ENCODE measurements around the gene PCDHA6. TPM values are rescaled to one million over a fixed set of nuclear protein-coding genes. Genes with fewer than 3 reads are reported as not detected.
A peak's percentile ranks its signal among the peaks of the same experiment; 100 is the strongest.

PCDHA6 gene
- total RNA-seq, 1 experiment from 2014 or later, result 2.4 TPM

DNA sequence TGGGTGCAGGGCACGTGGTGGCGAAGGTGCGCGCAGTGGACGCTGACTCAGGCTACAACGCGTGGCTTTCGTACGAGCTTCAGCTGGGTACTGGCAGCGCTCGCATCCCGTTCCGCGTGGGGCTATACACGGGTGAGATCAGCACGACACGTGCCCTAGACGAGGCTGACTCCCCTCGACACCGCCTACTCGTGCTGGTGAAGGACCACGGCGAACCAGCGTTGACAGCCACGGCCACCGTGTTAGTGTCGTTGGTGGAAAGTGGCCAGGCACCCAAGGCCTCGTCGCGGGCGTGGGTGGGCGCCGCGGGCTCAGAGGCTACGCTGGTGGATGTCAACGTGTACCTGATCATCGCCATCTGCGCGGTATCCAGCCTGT lies 31.1 kb upstream of the PCDHA6 start (continued):
- no peak for TF ChIP-seq NR3C1 (CRISPR knock-in tag; conservative IDR thresholded peaks at IDR 0.05; ENCODE audit: low read depth)
- TF ChIP-seq, protein P1, sequence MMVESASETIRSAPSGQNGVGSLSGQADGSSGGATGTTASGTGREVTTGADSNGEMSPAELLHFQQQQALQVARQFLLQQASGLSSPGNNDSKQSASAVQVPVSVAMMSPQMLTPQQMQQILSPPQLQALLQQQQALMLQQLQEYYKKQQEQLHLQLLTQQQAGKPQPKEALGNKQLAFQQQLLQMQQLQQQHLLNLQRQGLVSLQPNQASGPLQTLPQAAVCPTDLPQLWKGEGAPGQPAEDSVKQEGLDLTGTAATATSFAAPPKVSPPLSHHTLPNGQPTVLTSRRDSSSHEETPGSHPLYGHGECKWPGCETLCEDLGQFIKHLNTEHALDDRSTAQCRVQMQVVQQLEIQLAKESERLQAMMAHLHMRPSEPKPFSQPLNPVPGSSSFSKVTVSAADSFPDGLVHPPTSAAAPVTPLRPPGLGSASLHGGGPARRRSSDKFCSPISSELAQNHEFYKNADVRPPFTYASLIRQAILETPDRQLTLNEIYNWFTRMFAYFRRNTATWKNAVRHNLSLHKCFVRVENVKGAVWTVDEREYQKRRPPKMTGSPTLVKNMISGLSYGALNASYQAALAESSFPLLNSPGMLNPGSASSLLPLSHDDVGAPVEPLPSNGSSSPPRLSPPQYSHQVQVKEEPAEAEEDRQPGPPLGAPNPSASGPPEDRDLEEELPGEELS (CRISPR knock-in tag; IDR thresholded peaks at IDR 0.05), result no peak

DNA sequence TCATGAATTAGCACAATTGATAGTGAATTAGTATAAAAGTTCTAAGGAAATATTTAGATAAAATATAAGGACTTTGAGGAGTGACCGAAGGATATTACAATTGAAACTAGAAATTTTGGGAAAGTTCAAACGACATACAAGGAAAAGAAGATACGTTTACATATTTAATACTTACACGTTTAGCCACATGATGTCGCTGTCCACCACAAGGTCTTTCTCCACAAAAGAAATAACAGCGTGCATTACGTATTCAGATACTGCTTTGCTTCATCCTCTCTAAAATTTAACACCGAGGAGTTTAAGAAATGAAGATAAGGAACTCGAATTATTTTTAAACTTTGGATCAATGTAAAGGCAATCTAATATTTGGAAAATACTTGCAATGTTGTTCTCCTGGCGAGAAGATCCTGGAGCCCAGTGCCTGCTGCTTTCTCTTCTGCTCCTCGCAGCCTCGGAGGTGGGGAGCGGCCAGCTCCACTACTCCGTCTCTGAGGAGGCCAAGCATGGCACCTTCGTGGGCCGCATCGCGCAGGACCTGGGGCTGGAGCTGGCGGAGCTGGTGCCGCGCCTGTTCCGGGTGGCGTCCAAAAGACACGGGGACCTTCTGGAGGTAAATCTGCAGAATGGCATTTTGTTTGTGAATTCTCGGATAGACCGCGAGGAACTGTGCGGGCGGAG lies 26.8 kb upstream of the PCDHA6 start, which contains the start of gene PCDHA3:
Gene PCDHA3, plus strand, starts transcription at position 242 of the 678 bp plus-strand sequence.
- TF ChIP-seq, protein P2, sequence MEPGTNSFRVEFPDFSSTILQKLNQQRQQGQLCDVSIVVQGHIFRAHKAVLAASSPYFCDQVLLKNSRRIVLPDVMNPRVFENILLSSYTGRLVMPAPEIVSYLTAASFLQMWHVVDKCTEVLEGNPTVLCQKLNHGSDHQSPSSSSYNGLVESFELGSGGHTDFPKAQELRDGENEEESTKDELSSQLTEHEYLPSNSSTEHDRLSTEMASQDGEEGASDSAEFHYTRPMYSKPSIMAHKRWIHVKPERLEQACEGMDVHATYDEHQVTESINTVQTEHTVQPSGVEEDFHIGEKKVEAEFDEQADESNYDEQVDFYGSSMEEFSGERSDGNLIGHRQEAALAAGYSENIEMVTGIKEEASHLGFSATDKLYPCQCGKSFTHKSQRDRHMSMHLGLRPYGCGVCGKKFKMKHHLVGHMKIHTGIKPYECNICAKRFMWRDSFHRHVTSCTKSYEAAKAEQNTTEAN (CRISPR knock-in tag; IDR thresholded peaks at IDR 0.05), result no peak
- no peak for TF ChIP-seq ETV6 (CRISPR knock-in tag; IDR thresholded peaks at IDR 0.05)
- TF ChIP-seq, protein P3, sequence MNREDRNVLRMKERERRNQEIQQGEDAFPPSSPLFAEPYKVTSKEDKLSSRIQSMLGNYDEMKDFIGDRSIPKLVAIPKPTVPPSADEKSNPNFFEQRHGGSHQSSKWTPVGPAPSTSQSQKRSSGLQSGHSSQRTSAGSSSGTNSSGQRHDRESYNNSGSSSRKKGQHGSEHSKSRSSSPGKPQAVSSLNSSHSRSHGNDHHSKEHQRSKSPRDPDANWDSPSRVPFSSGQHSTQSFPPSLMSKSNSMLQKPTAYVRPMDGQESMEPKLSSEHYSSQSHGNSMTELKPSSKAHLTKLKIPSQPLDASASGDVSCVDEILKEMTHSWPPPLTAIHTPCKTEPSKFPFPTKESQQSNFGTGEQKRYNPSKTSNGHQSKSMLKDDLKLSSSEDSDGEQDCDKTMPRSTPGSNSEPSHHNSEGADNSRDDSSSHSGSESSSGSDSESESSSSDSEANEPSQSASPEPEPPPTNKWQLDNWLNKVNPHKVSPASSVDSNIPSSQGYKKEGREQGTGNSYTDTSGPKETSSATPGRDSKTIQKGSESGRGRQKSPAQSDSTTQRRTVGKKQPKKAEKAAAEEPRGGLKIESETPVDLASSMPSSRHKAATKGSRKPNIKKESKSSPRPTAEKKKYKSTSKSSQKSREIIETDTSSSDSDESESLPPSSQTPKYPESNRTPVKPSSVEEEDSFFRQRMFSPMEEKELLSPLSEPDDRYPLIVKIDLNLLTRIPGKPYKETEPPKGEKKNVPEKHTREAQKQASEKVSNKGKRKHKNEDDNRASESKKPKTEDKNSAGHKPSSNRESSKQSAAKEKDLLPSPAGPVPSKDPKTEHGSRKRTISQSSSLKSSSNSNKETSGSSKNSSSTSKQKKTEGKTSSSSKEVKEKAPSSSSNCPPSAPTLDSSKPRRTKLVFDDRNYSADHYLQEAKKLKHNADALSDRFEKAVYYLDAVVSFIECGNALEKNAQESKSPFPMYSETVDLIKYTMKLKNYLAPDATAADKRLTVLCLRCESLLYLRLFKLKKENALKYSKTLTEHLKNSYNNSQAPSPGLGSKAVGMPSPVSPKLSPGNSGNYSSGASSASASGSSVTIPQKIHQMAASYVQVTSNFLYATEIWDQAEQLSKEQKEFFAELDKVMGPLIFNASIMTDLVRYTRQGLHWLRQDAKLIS (CRISPR knock-in tag; IDR thresholded peaks at IDR 0.05; ENCODE audit: borderline replicate concordance), result no peak
- no peak for TF ChIP-seq SP1 (CRISPR knock-in tag; conservative IDR thresholded peaks at IDR 0.05)
- TF ChIP-seq, protein P4, sequence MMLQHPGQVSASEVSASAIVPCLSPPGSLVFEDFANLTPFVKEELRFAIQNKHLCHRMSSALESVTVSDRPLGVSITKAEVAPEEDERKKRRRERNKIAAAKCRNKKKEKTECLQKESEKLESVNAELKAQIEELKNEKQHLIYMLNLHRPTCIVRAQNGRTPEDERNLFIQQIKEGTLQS (CRISPR knock-in tag; conservative IDR thresholded peaks at IDR 0.05), result no peak
- TF ChIP-seq, protein P5, sequence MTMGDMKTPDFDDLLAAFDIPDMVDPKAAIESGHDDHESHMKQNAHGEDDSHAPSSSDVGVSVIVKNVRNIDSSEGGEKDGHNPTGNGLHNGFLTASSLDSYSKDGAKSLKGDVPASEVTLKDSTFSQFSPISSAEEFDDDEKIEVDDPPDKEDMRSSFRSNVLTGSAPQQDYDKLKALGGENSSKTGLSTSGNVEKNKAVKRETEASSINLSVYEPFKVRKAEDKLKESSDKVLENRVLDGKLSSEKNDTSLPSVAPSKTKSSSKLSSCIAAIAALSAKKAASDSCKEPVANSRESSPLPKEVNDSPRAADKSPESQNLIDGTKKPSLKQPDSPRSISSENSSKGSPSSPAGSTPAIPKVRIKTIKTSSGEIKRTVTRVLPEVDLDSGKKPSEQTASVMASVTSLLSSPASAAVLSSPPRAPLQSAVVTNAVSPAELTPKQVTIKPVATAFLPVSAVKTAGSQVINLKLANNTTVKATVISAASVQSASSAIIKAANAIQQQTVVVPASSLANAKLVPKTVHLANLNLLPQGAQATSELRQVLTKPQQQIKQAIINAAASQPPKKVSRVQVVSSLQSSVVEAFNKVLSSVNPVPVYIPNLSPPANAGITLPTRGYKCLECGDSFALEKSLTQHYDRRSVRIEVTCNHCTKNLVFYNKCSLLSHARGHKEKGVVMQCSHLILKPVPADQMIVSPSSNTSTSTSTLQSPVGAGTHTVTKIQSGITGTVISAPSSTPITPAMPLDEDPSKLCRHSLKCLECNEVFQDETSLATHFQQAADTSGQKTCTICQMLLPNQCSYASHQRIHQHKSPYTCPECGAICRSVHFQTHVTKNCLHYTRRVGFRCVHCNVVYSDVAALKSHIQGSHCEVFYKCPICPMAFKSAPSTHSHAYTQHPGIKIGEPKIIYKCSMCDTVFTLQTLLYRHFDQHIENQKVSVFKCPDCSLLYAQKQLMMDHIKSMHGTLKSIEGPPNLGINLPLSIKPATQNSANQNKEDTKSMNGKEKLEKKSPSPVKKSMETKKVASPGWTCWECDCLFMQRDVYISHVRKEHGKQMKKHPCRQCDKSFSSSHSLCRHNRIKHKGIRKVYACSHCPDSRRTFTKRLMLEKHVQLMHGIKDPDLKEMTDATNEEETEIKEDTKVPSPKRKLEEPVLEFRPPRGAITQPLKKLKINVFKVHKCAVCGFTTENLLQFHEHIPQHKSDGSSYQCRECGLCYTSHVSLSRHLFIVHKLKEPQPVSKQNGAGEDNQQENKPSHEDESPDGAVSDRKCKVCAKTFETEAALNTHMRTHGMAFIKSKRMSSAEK (CRISPR knock-in tag; IDR thresholded peaks at IDR 0.05; ENCODE audit: borderline replicate concordance), result no peak
- TF ChIP-seq ZBTB21 (CRISPR knock-in tag; IDR thresholded peaks at IDR 0.05; ENCODE audit: borderline replicate concordance), result no peak
- no peak for TF ChIP-seq ZNF232 (CRISPR knock-in tag; IDR thresholded peaks at IDR 0.05)
- TF ChIP-seq, protein P6, sequence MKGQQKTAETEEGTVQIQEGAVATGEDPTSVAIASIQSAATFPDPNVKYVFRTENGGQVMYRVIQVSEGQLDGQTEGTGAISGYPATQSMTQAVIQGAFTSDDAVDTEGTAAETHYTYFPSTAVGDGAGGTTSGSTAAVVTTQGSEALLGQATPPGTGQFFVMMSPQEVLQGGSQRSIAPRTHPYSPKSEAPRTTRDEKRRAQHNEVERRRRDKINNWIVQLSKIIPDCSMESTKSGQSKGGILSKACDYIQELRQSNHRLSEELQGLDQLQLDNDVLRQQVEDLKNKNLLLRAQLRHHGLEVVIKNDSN (CRISPR knock-in tag; IDR thresholded peaks at IDR 0.05), result no peak
- TF ChIP-seq, protein P7, sequence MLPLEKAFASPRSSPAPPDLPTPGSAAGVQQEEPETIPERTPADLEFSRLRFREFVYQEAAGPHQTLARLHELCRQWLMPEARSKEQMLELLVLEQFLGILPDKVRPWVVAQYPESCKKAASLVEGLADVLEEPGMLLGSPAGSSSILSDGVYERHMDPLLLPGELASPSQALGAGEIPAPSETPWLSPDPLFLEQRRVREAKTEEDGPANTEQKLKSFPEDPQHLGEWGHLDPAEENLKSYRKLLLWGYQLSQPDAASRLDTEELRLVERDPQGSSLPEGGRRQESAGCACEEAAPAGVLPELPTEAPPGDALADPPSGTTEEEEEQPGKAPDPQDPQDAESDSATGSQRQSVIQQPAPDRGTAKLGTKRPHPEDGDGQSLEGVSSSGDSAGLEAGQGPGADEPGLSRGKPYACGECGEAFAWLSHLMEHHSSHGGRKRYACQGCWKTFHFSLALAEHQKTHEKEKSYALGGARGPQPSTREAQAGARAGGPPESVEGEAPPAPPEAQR (CRISPR knock-in tag; IDR thresholded peaks at IDR 0.05), result no peak
- TF ChIP-seq NR3C1 (CRISPR knock-in tag; conservative IDR thresholded peaks at IDR 0.05; ENCODE audit: low read depth), result no peak
- no peak for TF ChIP-seq NFE2L1 (CRISPR knock-in tag; IDR thresholded peaks at IDR 0.05)
- no peak for TF ChIP-seq ATF1 (CRISPR knock-in tag; IDR thresholded peaks at IDR 0.05)
- TF ChIP-seq, protein P8, sequence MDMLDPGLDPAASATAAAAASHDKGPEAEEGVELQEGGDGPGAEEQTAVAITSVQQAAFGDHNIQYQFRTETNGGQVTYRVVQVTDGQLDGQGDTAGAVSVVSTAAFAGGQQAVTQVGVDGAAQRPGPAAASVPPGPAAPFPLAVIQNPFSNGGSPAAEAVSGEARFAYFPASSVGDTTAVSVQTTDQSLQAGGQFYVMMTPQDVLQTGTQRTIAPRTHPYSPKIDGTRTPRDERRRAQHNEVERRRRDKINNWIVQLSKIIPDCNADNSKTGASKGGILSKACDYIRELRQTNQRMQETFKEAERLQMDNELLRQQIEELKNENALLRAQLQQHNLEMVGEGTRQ (CRISPR knock-in tag; IDR thresholded peaks at IDR 0.05), result no peak
- TF ChIP-seq, protein P9, sequence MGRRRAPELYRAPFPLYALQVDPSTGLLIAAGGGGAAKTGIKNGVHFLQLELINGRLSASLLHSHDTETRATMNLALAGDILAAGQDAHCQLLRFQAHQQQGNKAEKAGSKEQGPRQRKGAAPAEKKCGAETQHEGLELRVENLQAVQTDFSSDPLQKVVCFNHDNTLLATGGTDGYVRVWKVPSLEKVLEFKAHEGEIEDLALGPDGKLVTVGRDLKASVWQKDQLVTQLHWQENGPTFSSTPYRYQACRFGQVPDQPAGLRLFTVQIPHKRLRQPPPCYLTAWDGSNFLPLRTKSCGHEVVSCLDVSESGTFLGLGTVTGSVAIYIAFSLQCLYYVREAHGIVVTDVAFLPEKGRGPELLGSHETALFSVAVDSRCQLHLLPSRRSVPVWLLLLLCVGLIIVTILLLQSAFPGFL (CRISPR knock-in tag; IDR thresholded peaks at IDR 0.05; ENCODE audit: borderline replicate concordance), result no peak
- no peak for TF ChIP-seq OVOL2 (CRISPR knock-in tag; IDR thresholded peaks at IDR 0.05; ENCODE audit: borderline replicate concordance)
- TF ChIP-seq TEAD4 (CRISPR knock-in tag; IDR thresholded peaks at IDR 0.05), result no peak
- Mint-ChIP-seq H3K4me3 (peak within 1 kb of the TSS; percentile 76), H3K4me1 (peaks cover 1% of the 10 kb centered on the region; the same call in 1 of the 2 replicates), H3K27ac (no peak within 1 kb of the TSS; the same call in 1 of the 2 replicates), H3K9me3 (peaks cover 8% of the 10 kb centered on the region), H3K36me3 (peaks cover 21% of the 10 kb centered on the region), H3K27me3 (ENCODE audit: low read depth) (no peaks in the 10 kb centered on the region)
- ATAC-seq (peak; percentile 46), DNase-seq (ENCODE audit: low spot score) (no peak)
- POLR2A ChIA-PET, result no interaction called here
- CTCF ChIA-PET, result interaction anchor here (1.0 to 2.8 kb wide), 3 partner anchors 12 to 41 kb away, joined by 5 to 24 read pairs (median 5); partner anchors contain the start of gene PCDHA1
